ENCODE data around the gene CFAP68.

Gene CFAP68

GRCh38 chr11:111910676-111911562 is 31.6 kb downstream of the CFAP68 start:
- DNase-seq (ENCODE audit: insufficient read length, low spot score) (no peak), FAIRE-seq (no peak)
- TF ChIP-seq CTCF (IDR thresholded peaks at IDR 0.05; ENCODE audit: insufficient read depth, missing control alignments) = no peak

GRCh38 chr11:111911563-111912401 is 32.4 kb downstream of the CFAP68 start, which contains the start of gene CRYAB:
Gene CRYAB, minus strand, starts transcription at chr11:111911770. Its CDS starts 46 bp downstream, at chr11:111911724.
- no peak for TF ChIP-seq CTCF (IDR thresholded peaks at IDR 0.05; ENCODE audit: insufficient read depth, missing control alignments)
- DNase-seq (ENCODE audit: insufficient read length, low spot score) (no peak), FAIRE-seq (no peak)

- TF ChIP-seq CTCF (IDR thresholded peaks at IDR 0.05; ENCODE audit: insufficient read depth, missing control alignments) = no peak
- FAIRE-seq = no peak
- no peak for DNase-seq (ENCODE audit: insufficient read length, low spot score)
Observed at GRCh38 chr11:111912535-111912934, 33.2 kb downstream of the CFAP68 start, which contains the start of gene HSPB2. Gene HSPB2, plus strand, starts transcription at chr11:111912734. Its CDS starts 96 bp downstream, at chr11:111912830.

- no peak for FAIRE-seq
- TF ChIP-seq CTCF (IDR thresholded peaks at IDR 0.05; ENCODE audit: insufficient read depth, missing control alignments) = no peak
- no peak for DNase-seq (ENCODE audit: insufficient read length, low spot score)
Observed at GRCh38 chr11:111913031-111913861, 33.9 kb downstream of the CFAP68 start.

- no peak for FAIRE-seq
- no peak for DNase-seq (ENCODE audit: insufficient read length, low spot score)
- TF ChIP-seq CTCF (IDR thresholded peaks at IDR 0.05; ENCODE audit: insufficient read depth, missing control alignments) = no peak
Observed at GRCh38 chr11:111913997-111914396, 34.7 kb downstream of the CFAP68 start.

- DNase-seq (ENCODE audit: insufficient read length, low spot score) (no peak), FAIRE-seq (no peak)
- TF ChIP-seq CTCF (IDR thresholded peaks at IDR 0.05; ENCODE audit: insufficient read depth, missing control alignments) = no peak
Observed at GRCh38 chr11:111916768-111917167, 37.4 kb downstream of the CFAP68 start.

Data from D721Med (cell line).